CD14-positive monocyte (primary cell): Measurements from ENCODE around the gene DDX60. TPM values are rescaled to one million over a fixed set of nuclear protein-coding genes. Genes with fewer than 3 reads are reported as not detected.

Experiments used
- DNase-seq, 3 donors: peaks; one replicate each; pipeline ENCODE4 v3.0.0-alpha.2; 2011 to 2022
- H2AFZ ChIP-seq: 2 replicates; pipeline ENCODE4 v1.6.0; 2012; ENCODE audit warnings: mild to moderate bottlenecking, low read depth, low read length, inconsistent platforms; ENCODE audit not compliant: insufficient read depth, poor library complexity, severe bottlenecking
- H3K27ac ChIP-seq, 2 donors: 1 replicate in 1 of 2; 2 replicates in 1 of 2; pipeline ENCODE4 v1.5.1; 2012 to 2013; ENCODE audit warnings: low read length in 2 of 2, control low read depth in 1 of 2, inconsistent platforms in 1 of 2, low read depth in 1 of 2, mild to moderate bottlenecking in 1 of 2
- H3K27me3 ChIP-seq, 2 donors: one replicate each; pipeline versions ENCODE4 v1.6.0 to v1.6.1; 2011 to 2013; ENCODE audit warnings: low read length in 2 of 2; ENCODE audit not compliant: control insufficient read depth in 2 of 2, insufficient read depth in 2 of 2
- H3K36me3 ChIP-seq, 2 donors: replicated peaks in 1 of 2; 1 replicate in 1 of 2; 2 replicates in 1 of 2; pipeline versions ENCODE4 v1.5.1 to v1.6.1; 2012 to 2013; ENCODE audit warnings: low read length in 2 of 2, control low read depth in 1 of 2, inconsistent platforms in 1 of 2, mild to moderate bottlenecking in 1 of 2; ENCODE audit not compliant: insufficient read depth in 2 of 2, control insufficient read depth in 1 of 2
- H3K4me1 ChIP-seq, 2 donors: 1 replicate in 1 of 2; 2 replicates in 1 of 2; pipeline versions ENCODE4 v1.5.1 to v1.6.1; 2012 to 2013; ENCODE audit warnings: low read length in 2 of 2, control low read depth in 1 of 2, inconsistent platforms in 1 of 2, mild to moderate bottlenecking in 1 of 2, moderate library complexity in 1 of 2; ENCODE audit not compliant: insufficient read depth in 2 of 2, control insufficient read depth in 1 of 2
- H3K4me2 ChIP-seq: replicated peaks from 2 replicates; pipeline ENCODE3; 2012; ENCODE audit warnings: low read length, moderate library complexity, mild to moderate bottlenecking; ENCODE audit not compliant: poor library complexity, severe bottlenecking; ENCODE audit errors: extremely low read depth
- H3K4me3 ChIP-seq, 3 experiments: fragments of 200-600 bp in 1 of 3; sonication (generic) in 1 of 3; replicated peaks in 1 of 3; 1 replicate in 2 of 3; 2 replicates in 1 of 3; pipeline ENCODE4 v1.5.1; 2011 to 2013; ENCODE audit warnings: low read length in 3 of 3, mild to moderate bottlenecking in 3 of 3, control low read depth in 2 of 3, low read depth in 2 of 3, inconsistent platforms in 1 of 3, moderate library complexity in 1 of 3
- H3K79me2 ChIP-seq: 2 replicates; pipeline ENCODE4 v1.6.0; 2012; ENCODE audit warnings: mild to moderate bottlenecking, control low read depth, inconsistent platforms, low read length, moderate library complexity; ENCODE audit not compliant: insufficient read depth
- H3K9ac ChIP-seq: 2 replicates; pipeline ENCODE4 v1.6.0; 2017; ENCODE audit warnings: low read length, mild to moderate bottlenecking; ENCODE audit not compliant: insufficient read depth, poor library complexity, severe bottlenecking
- H3K9me3 ChIP-seq, 2 donors: replicated peaks in 1 of 2; 1 replicate in 1 of 2; 2 replicates in 1 of 2; pipeline versions ENCODE4 v1.5.1 to v1.6.1; 2012 to 2013; ENCODE audit warnings: low read length in 2 of 2, control low read depth in 1 of 2; ENCODE audit not compliant: control insufficient read depth in 1 of 2, insufficient read depth in 1 of 2
- H4K20me1 ChIP-seq: 2 replicates; pipeline ENCODE4 v1.6.0; 2012; ENCODE audit warnings: mild to moderate bottlenecking, low read length, control low read depth, moderate library complexity; ENCODE audit not compliant: insufficient read depth
- H3K27ac Mint-ChIP-seq, 7 donors: one replicate each; pipeline ENCODE4 v1.8.0; 2020; ENCODE audit warnings: mild to moderate bottlenecking in 7 of 7, mixed read lengths in 7 of 7, moderate library complexity in 6 of 7, inconsistent platforms in 2 of 7
- H3K27me3 Mint-ChIP-seq, 3 donors: one replicate each; pipeline ENCODE4 v1.8.0; 2021 to 2022; ENCODE audit warnings: low read depth in 3 of 3, mild to moderate bottlenecking in 3 of 3, mixed read lengths in 3 of 3, moderate library complexity in 3 of 3, inconsistent platforms in 1 of 3
- H3K36me3 Mint-ChIP-seq, 2 donors: one replicate each; pipeline ENCODE4 v1.8.0; 2020; ENCODE audit warnings: mixed read lengths in 2 of 2, inconsistent platforms in 1 of 2, mild to moderate bottlenecking in 1 of 2
- H3K4me1 Mint-ChIP-seq: one replicate; pipeline ENCODE4 v1.8.0; 2020; ENCODE audit warnings: mild to moderate bottlenecking, mixed read lengths
- H3K4me3 Mint-ChIP-seq, 2 donors: one replicate each; pipeline ENCODE4 v1.8.0; 2020; ENCODE audit warnings: mild to moderate bottlenecking in 2 of 2, mixed read lengths in 2 of 2, moderate library complexity in 1 of 2
- H3K9me3 Mint-ChIP-seq, 7 donors: one replicate each; pipeline ENCODE4 v1.8.0; 2020 to 2022; ENCODE audit warnings: mixed read lengths in 7 of 7, mild to moderate bottlenecking in 6 of 7, moderate library complexity in 6 of 7, inconsistent platforms in 2 of 7
- WGBS: methylation state at CpG from one replicate; pipeline ENCODE4 v1.1.5; 2013; ENCODE audit warnings: missing lambda C conversion rate; ENCODE audit not compliant: insufficient coverage; 5-methylcytosine and 5-hydroxymethylcytosine counted together
- intact Hi-C, 2 donors: fragments of 100-400 bp; cut with micrococcal nuclease; formaldehyde crosslinking; loops; one replicate each; pipeline versions ENCODE4 v1.15.0 to v1.15.1; 2023
- polyA plus RNA-seq, 3 donors: library from polyadenylated mRNA; depleted of rRNA in 1 of 3; unstranded in 2 of 3; stranded (reverse) in 1 of 3; fragments of 300-500 nt in 2 of 3; fragments of >200 nt in 1 of 3; fragmentation: Illumina TruSeq in 2 of 3; gene quantifications; 1 replicate in 2 of 3; 2 replicates in 1 of 3; pipeline ENCODE4 v1.2.3, GENCODE V29; 2012 to 2021
- TF ChIP-seq, protein P1 (sequence below): fragments of 200-600 bp; IDR thresholded peaks from one replicate; pipeline ENCODE4 v1.8.0; 2022; ENCODE audit warnings: antibody characterized with exemption, mild to moderate bottlenecking

DDX60 gene
- polyA plus RNA-seq, 3 donors = 7.0 to 12.2 (median 8.6) TPM

DNA sequence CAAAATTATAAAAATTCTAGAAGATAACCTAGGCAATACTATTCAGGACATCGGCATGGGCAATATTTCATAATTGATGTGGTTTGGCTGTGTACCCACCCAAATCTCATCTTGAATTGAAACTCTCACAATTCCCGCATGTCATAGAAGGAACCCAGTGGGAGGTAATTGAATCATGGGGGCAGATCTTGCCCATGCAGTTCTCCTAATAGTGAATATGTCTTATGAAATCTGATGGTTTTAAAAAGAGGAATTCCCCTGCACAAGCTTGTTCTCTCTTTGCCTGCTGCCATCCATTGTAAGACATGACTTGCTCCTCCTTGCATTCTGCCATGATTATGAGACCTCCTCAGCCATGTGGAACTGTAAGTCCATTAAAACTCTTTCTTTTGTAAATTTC lies 77.7 kb downstream of the DDX60 start:
- Mint-ChIP-seq H3K9me3 (peaks cover 24 to 35% (median 26%) of the 10 kb centered on the region in 7 donors), H3K27me3 (peaks cover 0 to 2% (median 0%) of the 10 kb centered on the region in 3 donors), H3K4me3 (no peak overlapping the region), H3K27ac (no peak overlapping the region), H3K36me3 (peaks cover 47% of the 10 kb centered on the region in 2 donors), H3K4me1 (no peaks in the 10 kb centered on the region)
- TF ChIP-seq, protein P1, sequence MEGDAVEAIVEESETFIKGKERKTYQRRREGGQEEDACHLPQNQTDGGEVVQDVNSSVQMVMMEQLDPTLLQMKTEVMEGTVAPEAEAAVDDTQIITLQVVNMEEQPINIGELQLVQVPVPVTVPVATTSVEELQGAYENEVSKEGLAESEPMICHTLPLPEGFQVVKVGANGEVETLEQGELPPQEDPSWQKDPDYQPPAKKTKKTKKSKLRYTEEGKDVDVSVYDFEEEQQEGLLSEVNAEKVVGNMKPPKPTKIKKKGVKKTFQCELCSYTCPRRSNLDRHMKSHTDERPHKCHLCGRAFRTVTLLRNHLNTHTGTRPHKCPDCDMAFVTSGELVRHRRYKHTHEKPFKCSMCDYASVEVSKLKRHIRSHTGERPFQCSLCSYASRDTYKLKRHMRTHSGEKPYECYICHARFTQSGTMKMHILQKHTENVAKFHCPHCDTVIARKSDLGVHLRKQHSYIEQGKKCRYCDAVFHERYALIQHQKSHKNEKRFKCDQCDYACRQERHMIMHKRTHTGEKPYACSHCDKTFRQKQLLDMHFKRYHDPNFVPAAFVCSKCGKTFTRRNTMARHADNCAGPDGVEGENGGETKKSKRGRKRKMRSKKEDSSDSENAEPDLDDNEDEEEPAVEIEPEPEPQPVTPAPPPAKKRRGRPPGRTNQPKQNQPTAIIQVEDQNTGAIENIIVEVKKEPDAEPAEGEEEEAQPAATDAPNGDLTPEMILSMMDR = no peak
- Histone ChIP-seq H3K9me3 (peaks cover 20 to 31% of the 10 kb centered on the region in 2 donors), H3K36me3 (peaks cover 13 to 45% of the 10 kb centered on the region in 2 donors), H4K20me1 (no peaks in the 10 kb centered on the region), H3K79me2 (no peaks in the 10 kb centered on the region), H3K4me3 (no peak overlapping the region), H3K4me1 (no peaks in the 10 kb centered on the region), H2AFZ (no peak overlapping the region), H3K4me2 (no peak overlapping the region), H3K27me3 (no peaks in the 10 kb centered on the region), H3K27ac (no peak overlapping the region), H3K9ac (no peak overlapping the region)
- WGBS = no CpG with 5 or more reads among the region's 2 CpGs
- no peak for DNase-seq
- intact Hi-C loops = no loop called here

DNA sequence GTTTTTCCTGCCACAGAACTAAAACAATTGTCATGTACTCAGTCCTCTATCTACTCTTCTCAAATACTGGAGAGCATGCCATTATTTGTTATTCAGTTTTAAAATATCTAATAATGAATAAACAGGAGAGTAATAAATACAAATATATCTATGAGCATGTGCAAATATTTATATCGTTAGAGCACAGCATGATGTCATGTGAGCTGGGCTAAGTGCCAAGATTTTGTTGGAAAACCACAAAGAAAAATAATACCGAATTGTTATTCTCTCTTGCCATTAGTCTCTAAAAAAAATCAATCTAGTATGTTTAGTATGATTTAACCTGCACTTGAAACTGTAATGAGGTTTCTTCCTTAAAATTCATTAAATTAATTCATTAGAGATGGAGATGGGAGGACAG lies 97.3 kb downstream of the DDX60 start:
- Histone ChIP-seq H3K27me3 (no peaks in the 10 kb centered on the region), H3K4me1 (no peaks in the 10 kb centered on the region), H3K36me3 (peaks cover 9 to 65% of the 10 kb centered on the region in 2 donors), H3K4me2 (no peak overlapping the region), H4K20me1 (no peaks in the 10 kb centered on the region), H3K9ac (no peak overlapping the region), H3K4me3 (no peak overlapping the region), H3K9me3 (no peaks in the 10 kb centered on the region), H3K27ac (no peak overlapping the region), H2AFZ (no peak overlapping the region), H3K79me2 (no peaks in the 10 kb centered on the region)
- H3K9me3 Mint-ChIP-seq = peaks cover 0 to 5% (median 0%) of the 10 kb centered on the region in 7 donors
- DNase-seq = no peak
- peaks cover 61 to 66% of the 10 kb centered on the region in 2 donors for H3K36me3 Mint-ChIP-seq
- no peak overlapping the region for H3K27ac Mint-ChIP-seq
- H3K27me3 Mint-ChIP-seq = no peaks in the 10 kb centered on the region
- no peaks in the 10 kb centered on the region for H3K4me1 Mint-ChIP-seq
- intact Hi-C loops = no loop called here
- no CpG with 5 or more reads among the region's 2 CpGs for WGBS
- TF ChIP-seq, protein P1 = no peak
- no peak overlapping the region for H3K4me3 Mint-ChIP-seq
